ENCODE results near the gene LMNTD2.
A peak's percentile ranks its signal among the peaks of the same experiment; 100 is the strongest.
"Not testable (repeated sequence)": the region's sequence is repeated elsewhere in the genome, so short reads cannot be mapped to it uniquely, and the experiment has no call there.

LMNTD2 gene

GRCh38 chr11:575313-575995 lies 14.9 kb upstream of the LMNTD2 start:
- no peak for FAIRE-seq
- peak; percentile 83 for DNase-seq (ENCODE audit: insufficient read length)
- no peak for TF ChIP-seq POLR2AphosphoS5 (IDR thresholded peaks at IDR 0.05; ENCODE audit: low read depth, low read length)
- TF ChIP-seq TAF1 (IDR thresholded peaks at IDR 0.05; ENCODE audit: borderline replicate concordance, low read depth, low read length): no peak
- no peak for TF ChIP-seq POLR2A (IDR thresholded peaks at IDR 0.05; ENCODE audit: low read depth, low read length)

GRCh38 chr11:574632-575312 lies 14.2 kb upstream of the LMNTD2 start:
- peak; percentile 89 for FAIRE-seq

GRCh38 chr11:574031-574570 lies 13.6 kb upstream of the LMNTD2 start:
- not testable (repeated sequence) for DNase-seq (ENCODE audit: insufficient read length); FAIRE-seq

More at GRCh38 chr11:574632-575312, 14.2 kb upstream of the LMNTD2 start:
- TF ChIP-seq TAF1 (IDR thresholded peaks at IDR 0.05; ENCODE audit: borderline replicate concordance, low read depth, low read length) (no peak), POLR2A (IDR thresholded peaks at IDR 0.05; ENCODE audit: low read depth, low read length) (no peak), POLR2AphosphoS5 (IDR thresholded peaks at IDR 0.05; ENCODE audit: low read depth, low read length) (no peak)
- DNase-seq (ENCODE audit: insufficient read length): no peak

GRCh38 chr11:573146-573759 lies 12.7 kb upstream of the LMNTD2 start:
- no peak for FAIRE-seq
- no peak for TF ChIP-seq TAF1 (IDR thresholded peaks at IDR 0.05; ENCODE audit: borderline replicate concordance, low read depth, low read length)
- no peak for TF ChIP-seq POLR2AphosphoS5 (IDR thresholded peaks at IDR 0.05; ENCODE audit: low read depth, low read length)
- no peak for TF ChIP-seq POLR2A (IDR thresholded peaks at IDR 0.05; ENCODE audit: low read depth, low read length)
- no peak for DNase-seq (ENCODE audit: insufficient read length)

GRCh38 chr11:571802-572185 lies 11.3 kb upstream of the LMNTD2 start:
- FAIRE-seq (no peak), DNase-seq (ENCODE audit: insufficient read length) (no peak)
- TF ChIP-seq TAF1 (IDR thresholded peaks at IDR 0.05; ENCODE audit: borderline replicate concordance, low read depth, low read length) (no peak), POLR2AphosphoS5 (IDR thresholded peaks at IDR 0.05; ENCODE audit: low read depth, low read length) (no peak), POLR2A (IDR thresholded peaks at IDR 0.05; ENCODE audit: low read depth, low read length) (no peak)

GRCh38 chr11:569158-569885 lies 8.8 kb upstream of the LMNTD2 start:
- FAIRE-seq: peak; percentile 48
- no peak for DNase-seq (ENCODE audit: insufficient read length)
- no peak for TF ChIP-seq TAF1 (IDR thresholded peaks at IDR 0.05; ENCODE audit: borderline replicate concordance, low read depth, low read length)

- DNase-seq (ENCODE audit: insufficient read length): peak; percentile 100
- FAIRE-seq: peak; percentile 100
- TF ChIP-seq POLR2A (IDR thresholded peaks at IDR 0.05; ENCODE audit: low read depth, low read length) (peak; percentile 67; the same call in 1 of the 2 replicates), TAF1 (IDR thresholded peaks at IDR 0.05; ENCODE audit: borderline replicate concordance, low read depth, low read length) (no peak)
Observed at GRCh38 chr11:568306-569157, 8.0 kb upstream of the LMNTD2 start.

GRCh38 chr11:567629-568292 lies 7.2 kb upstream of the LMNTD2 start:
- no peak for TF ChIP-seq TAF1 (IDR thresholded peaks at IDR 0.05; ENCODE audit: borderline replicate concordance, low read depth, low read length)
- no peak for TF ChIP-seq POLR2A (IDR thresholded peaks at IDR 0.05; ENCODE audit: low read depth, low read length)
- no peak for TF ChIP-seq POLR2AphosphoS5 (IDR thresholded peaks at IDR 0.05; ENCODE audit: low read depth, low read length)
- no peak for FAIRE-seq
- no peak for DNase-seq (ENCODE audit: insufficient read length)

GRCh38 chr11:567011-567628 lies 6.6 kb upstream of the LMNTD2 start:
- TF ChIP-seq POLR2AphosphoS5 (IDR thresholded peaks at IDR 0.05; ENCODE audit: low read depth, low read length): no peak
- no peak for TF ChIP-seq POLR2A (IDR thresholded peaks at IDR 0.05; ENCODE audit: low read depth, low read length)
- TF ChIP-seq TAF1 (IDR thresholded peaks at IDR 0.05; ENCODE audit: borderline replicate concordance, low read depth, low read length): no peak
- no peak for DNase-seq (ENCODE audit: insufficient read length)
- FAIRE-seq: peak; percentile 74

- FAIRE-seq (peak; percentile 33), DNase-seq (ENCODE audit: insufficient read length) (no peak)
- TF ChIP-seq POLR2AphosphoS5 (IDR thresholded peaks at IDR 0.05; ENCODE audit: low read depth, low read length): no peak
Observed at GRCh38 chr11:565921-566509, 5.5 kb upstream of the LMNTD2 start.
